NCI-H1105 treated with DMSO at 0.1 percent for 48 hours (cell line): ENCODE measurements around the gene DIAPH1.

Source experiments
- DNase-seq: peaks from one replicate; lab custom pipeline; 2025; lab: John Stamatoyannopoulos, UW

DIAPH1 gene

DNA sequence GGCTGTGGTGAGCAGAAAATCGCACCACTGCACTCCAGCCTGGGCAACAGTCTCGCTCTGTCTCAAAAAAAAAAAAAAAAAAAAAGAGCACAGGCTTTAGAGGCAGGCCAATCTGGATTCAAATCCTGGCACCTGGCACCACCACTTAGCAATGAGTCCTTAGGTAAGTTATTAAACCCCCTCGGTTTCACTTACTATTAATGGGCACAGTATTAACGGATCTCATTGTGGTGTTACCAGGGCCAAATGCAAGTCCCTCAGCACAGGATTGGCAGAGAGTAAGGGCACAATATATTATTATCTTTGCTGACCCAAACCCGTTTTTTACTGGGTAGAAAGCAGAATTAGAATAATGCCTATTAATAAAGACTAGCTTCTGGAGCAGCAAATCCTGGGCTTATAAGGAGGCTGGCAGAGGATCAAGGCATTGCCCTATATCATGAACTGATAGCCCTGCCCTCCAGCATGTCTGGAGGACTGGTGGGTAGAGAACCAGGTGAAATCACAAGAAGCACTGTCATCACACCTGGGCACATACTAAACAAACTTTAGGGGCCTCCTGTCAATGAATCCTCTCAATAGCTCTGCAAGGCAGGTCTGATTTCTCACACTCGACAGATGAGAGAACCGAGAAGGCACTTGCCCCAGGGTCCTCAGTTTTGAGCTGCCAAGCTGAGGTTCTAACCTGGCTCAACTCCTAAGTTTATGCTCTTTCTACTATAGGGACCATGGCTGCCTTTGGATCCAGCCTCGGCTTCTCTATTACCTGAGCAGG is 112.2 kb downstream of the DIAPH1 start:
- no peak for DNase-seq

DNA sequence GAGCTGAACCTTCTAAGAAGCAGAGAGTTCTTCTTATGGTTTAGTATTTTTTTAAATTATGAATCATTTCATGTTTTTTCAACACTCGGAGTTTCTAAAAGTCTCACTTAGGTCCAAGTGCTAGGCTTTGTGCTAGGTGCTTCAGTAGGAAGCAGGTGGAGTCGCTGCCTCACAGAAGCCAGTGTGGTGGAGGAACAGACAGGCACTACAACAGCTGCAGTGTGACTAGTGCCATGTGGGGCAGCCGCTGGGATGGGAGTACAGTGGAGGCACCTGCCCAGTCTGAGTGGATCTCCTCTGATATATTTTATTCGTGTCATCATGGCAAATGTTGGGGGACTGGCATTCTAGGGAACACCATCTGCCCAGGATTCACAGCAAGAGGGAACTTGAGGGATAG is 114.6 kb downstream of the DIAPH1 start:
- DNase-seq = no peak

DNA sequence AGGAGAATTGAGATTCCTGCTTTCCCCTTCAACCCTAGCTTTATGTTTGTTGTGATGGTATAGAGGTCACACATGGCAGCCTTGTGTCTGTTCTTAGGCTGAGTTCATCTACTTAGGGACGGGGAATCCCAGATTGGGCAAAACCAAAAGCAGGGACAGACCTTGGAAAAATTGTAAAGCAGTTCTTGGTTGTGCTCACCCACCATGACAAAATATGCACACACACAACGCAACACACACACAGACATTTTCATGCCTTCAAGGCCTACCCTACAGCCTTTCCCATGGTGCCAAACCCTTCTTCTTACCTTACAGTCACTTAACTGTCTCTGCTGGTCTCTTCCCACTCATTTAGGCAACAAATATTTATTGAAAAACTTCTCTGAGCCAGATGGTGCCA is 115.1 kb downstream of the DIAPH1 start:
- no peak for DNase-seq

- DNase-seq = no peak
Measured at GRCh38 chr5:141501761-141502160, 117.0 kb downstream of the DIAPH1 start.

GRCh38 chr5:141496038-141496437 is 122.8 kb downstream of the DIAPH1 start:
- no peak for DNase-seq

DNA sequence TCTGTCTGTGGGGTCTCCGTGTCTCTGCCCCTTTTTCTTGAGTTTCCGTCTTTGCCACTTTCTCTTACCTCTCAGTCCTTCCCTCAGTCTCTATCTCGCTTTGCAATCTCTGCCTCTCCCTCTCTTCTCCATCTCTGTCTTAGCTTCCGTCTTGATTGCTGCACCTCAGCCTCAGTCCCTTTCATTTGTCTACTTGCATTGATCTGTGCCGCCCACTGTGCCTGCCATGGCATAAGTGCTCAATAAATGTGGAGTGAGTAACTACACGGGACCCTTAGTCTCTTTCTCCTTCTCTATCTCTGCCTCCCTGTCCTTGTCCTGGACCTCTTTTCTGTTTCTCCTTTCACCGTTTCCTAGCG is 123.4 kb downstream of the DIAPH1 start:
- DNase-seq = no peak

DNA sequence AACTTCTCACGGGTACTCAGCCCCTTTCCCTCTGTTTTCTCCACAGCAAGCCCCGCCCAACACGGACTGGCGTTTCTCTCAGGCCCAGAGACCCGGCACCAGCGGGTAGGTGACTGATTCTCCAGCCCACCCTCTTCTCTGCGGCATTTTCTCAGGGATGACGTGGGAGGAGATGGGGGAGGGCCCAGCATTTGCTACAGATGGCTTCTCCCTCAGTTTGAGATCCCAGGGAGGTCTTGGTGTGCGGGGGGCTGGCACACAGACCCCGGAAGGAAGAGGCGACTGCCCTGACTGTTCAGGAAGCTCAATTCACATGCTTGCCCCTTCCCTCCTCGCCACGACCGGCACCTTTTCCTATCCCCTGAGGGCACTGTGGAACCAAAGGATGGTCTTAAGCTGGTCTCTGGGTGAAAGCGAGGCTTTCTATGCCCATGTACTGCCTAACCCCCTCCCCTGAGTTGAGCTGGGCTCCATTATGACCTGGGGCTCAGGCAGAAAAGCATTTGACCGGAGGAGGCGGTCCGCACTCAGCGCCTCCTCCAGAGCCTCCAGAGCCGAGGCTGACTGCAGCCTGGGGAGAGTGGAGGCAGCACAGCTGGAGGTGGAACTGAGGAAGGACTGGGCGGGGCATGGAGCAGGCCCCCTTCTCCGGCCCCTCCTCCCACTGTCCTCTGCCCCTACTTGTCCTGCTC is 123.9 kb downstream of the DIAPH1 start:
- no peak for DNase-seq

GRCh38 chr5:141493500-141494422 is 125.0 kb downstream of the DIAPH1 start:
- DNase-seq = no peak

DNA sequence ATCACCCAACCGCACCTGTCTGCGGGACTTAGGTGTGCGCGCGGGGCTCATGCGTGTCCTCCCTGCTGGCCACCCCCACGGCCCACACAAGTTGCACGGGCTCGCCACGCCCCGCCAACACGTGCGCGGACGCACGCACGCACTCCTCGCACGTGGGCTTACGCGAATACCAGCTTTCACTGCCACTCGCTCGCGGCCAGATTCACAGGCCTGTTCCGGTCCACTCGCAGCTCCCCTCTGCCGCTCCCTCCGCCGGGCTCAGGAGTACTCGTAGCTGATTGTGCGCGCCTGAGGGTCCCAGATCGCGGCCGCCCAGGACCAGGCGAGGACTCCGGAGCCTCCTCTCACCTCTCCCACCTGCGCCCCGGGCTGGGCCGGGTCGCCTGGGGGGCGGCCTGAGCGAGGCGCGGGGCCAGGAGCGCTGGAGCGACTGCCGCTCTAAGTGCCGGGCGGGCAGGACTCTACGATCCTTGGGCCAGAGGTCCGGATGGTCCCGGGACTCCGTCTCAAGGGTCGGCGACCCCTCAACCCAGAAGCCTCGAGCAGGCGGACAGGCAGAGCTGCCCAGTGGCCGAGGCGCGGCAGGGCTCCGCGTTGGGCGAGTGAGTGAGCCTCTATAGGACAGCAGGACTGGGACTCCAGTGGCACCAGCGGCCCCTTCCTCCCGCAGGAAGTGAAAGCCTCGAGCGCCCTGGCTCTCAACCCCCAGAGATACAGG is 126.5 kb downstream of the DIAPH1 start:
- no peak for DNase-seq

DNA sequence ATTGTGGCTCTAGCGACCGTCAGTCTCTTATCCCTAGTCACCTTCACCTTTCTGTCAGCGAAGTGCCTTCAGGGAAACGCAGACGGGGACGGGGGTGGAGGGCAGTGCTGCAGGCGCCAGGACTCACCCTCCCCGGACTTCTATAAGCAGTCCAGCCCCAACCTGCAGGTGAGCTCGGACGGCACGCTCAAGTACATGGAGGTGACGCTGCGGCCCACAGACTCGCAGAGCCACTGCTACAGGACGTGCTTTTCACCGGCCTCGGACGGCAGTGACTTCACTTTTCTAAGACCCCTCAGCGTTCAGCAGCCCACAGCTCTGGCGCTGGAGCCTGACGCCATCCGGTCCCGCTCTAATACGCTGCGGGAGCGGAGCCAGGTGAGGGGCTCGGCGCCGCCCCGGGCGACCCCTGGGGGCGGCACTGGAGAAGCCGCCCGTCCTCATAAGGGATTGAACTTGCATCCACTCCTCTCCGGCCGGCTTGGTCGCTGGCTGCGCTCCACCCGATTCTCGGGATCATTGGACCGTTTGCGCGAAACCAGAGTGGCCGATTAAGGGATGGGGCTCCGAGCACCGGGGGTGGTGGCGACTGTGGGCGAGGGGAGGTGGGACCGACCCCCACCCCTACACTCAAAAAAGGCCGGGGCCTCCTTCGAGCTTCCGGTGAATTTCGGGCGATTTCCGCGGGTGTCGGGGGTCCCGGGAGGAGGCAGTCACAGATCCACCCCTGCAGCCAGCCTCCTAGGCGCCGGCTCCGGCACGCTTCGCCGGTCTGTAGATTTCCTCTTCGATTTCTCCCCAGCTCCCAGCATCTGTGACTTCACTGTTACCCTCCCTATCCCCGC is 127.3 kb downstream of the DIAPH1 start:
- no peak for DNase-seq

- DNase-seq = no peak
Measured at GRCh38 chr5:141490771-141491170, 128.0 kb downstream of the DIAPH1 start.

DNA sequence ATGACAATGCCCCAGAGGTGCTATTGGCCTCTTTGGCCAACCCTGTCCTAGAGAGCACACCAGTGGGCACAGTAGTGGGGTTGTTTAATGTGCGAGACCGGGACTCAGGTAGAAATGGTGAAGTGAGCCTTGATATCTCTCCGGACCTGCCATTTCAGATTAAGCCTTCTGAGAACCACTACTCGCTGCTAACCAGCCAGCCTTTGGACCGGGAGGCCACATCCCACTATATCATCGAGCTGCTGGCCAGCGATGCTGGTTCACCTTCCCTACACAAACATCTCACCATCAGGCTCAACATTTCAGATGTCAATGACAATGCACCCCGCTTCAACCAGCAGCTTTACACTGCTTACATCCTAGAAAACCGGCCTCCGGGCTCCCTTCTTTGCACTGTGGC is 128.5 kb downstream of the DIAPH1 start:
- no peak for DNase-seq

DNA sequence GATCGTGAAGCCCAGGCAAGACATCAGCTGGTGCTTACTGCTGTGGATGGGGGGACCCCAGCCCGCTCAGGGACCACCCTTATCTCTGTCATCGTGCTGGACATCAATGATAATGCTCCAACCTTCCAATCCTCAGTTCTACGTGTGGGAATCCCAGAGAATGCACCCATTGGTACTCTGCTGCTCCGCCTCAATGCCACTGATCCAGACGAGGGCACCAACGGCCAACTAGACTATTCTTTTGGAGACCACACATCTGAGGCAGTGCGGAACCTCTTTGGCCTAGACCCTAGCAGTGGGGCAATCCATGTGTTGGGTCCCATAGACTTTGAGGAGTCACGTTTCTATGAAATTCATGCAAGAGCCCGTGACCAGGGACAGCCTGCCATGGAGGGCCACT is 129.0 kb downstream of the DIAPH1 start:
- no peak for DNase-seq

- DNase-seq = no peak
Measured at GRCh38 chr5:141488591-141489561, 129.9 kb downstream of the DIAPH1 start, which contains the start of gene PCDHGC5. PCDHGC5 (plus strand) TSS chr5:141489081; CDS start chr5:141489241, 160 bp downstream.

DNA sequence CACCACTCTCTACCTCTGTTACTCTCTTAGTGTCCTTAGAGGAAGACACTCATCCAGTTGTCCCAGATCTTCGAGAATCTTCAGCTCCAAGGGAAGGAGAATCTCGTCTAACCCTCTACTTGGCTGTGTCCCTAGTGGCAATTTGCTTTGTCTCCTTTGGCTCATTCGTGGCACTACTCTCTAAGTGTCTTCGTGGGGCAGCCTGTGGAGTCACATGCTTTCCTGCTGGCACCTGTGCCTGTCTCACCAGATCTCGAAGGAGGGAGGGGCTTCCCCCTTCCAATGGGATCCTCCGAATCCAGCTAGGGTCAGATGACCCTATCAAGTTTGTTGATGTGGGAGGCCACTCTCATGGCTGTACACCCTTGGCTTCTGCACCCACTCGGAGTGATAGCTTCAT is 131.7 kb downstream of the DIAPH1 start:
- no peak for DNase-seq

DNA sequence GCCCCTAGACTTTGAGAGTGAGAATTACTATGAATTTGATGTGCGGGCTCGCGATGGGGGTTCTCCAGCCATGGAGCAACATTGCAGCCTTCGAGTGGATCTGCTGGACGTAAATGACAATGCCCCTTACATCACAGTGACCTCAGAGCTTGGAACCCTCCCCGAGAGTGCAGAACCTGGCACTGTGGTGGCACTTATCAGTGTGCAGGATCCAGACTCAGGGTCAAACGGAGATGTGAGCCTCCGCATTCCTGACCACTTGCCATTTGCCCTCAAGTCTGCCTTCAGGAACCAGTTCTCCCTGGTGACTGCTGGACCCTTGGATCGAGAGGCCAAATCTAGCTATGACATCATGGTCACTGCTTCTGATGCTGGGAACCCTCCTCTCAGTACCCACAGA is 132.7 kb downstream of the DIAPH1 start:
- DNase-seq = no peak

GRCh38 chr5:141485321-141486055 is 133.3 kb downstream of the DIAPH1 start:
- no peak for DNase-seq

DNA sequence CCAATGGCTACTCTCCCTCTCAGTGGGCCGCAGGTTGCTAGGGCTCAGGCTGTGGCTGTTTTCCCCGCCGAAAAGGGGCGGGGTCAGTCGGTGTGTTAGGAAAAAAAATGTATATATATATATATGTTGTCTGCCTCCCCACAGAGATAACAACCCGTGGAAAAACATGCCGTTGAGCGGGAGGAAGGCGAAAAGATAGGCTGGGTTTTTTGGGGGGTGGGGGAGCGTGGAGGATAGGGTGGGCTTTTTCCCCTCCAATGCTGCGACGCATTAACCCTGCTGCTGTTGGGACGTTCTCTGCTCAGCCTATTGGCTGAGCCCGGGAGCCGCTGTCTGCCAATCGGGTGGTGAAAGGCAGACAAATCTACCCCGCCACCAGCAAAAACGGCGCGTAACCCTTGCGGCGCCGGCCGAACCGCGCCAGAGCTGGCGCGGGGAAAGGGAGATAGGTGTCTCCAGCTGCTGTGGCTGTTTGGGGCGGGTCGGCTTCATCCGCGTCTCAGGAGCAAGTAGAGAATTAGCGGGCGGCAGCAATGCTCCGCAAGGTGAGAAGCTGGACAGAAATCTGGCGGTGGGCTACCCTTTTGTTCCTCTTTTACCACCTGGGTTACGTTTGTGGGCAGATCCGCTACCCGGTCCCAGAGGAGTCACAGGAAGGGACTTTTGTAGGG is 134.0 kb downstream of the DIAPH1 start, which contains the start of gene PCDHGC4:
TSS of gene PCDHGC4 (plus strand) at position 390 of the 671 bp plus-strand sequence. CDS start at position 534, 144 bp downstream.
- DNase-seq = peak; percentile 50
